ENCODE data around the gene ANTXR1.

Gene ANTXR1

DNA sequence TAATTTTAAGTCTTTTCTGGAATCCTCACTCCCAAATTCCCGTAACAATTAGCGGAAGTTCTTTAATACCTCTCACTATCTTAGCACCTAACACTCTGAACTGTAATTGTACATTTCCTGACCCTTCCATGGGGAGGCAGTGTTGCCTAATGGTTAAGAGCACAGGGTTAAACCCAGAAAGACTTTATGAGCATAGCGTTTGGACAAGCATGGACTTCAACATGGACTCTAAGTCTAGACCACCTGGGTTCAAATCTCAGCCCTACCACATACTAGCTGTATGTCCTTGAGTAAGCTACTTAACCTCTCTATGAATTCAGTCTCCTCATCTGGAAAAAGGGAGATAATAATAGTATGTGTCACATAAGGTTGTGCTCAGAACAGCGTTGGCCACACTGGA is 13.0 kb downstream of the ANTXR1 start:
- Histone ChIP-seq H3K4me1 (ENCODE audit: control insufficient read depth, insufficient read depth, low read depth, low read length) (no peaks in the 10 kb centered on the region), H3K36me3 (ENCODE audit: control insufficient read depth in 1 of 2, insufficient read depth in 2 of 2, low read depth in 1 of 2, low read length in 2 of 2) (peaks cover 0 to 3% of the 10 kb centered on the region in 2 experiments), H4K8ac (ENCODE audit: low read length) (no peak overlapping the region), H3K4ac (ENCODE audit: low read depth in 1 of 2, low read length in 2 of 2) (no peak overlapping the region), H3K9me3 (ENCODE audit: control insufficient read depth, low read length) (no peaks in the 10 kb centered on the region), H2BK12ac (ENCODE audit: low read length in 2 of 2) (no peak overlapping the region), H3K4me2 (ENCODE audit: low read length, poor library complexity, severe bottlenecking) (no peak overlapping the region), H2AK5ac (ENCODE audit: low read length, severe bottlenecking) (no peak overlapping the region), H2BK5ac (ENCODE audit: low read depth, low read length, poor library complexity, severe bottlenecking) (no peak overlapping the region), H2BK15ac (ENCODE audit: low read depth, poor library complexity, severe bottlenecking) (no peak overlapping the region), H3K23ac (ENCODE audit: low read length in 2 of 2) (no peak overlapping the region), H3K79me1 (replicated peaks; ENCODE audit: low read length, poor library complexity, severe bottlenecking) (peaks cover 36% of the 10 kb centered on the region), H2AFZ (ENCODE audit: low read depth, low read length) (no peak overlapping the region), H3K9ac (ENCODE audit: low read length) (no peak overlapping the region), H3K18ac (ENCODE audit: low read depth in 1 of 2, low read length in 2 of 2) (no peak overlapping the region), H3K14ac (ENCODE audit: low read length in 2 of 2) (no peak overlapping the region), H3K4me3 (ENCODE audit: insufficient read depth in 1 of 2, low read depth in 1 of 2, low read length in 2 of 2) (no peak overlapping the region), H3K27ac (ENCODE audit: low read length, poor library complexity, severe bottlenecking) (no peak overlapping the region), H4K91ac (ENCODE audit: low read length) (no peak overlapping the region), H3K27me3 (ENCODE audit: control insufficient read depth in 1 of 2, insufficient read depth in 1 of 2, low read length in 2 of 2) (no peaks in the 10 kb centered on the region), H2BK120ac (ENCODE audit: low read depth, low read length) (no peak overlapping the region)
- WGBS: 75% methylated on average over 4 of the region's 4 CpGs
- peak; percentile 50 for DNase-seq

DNA sequence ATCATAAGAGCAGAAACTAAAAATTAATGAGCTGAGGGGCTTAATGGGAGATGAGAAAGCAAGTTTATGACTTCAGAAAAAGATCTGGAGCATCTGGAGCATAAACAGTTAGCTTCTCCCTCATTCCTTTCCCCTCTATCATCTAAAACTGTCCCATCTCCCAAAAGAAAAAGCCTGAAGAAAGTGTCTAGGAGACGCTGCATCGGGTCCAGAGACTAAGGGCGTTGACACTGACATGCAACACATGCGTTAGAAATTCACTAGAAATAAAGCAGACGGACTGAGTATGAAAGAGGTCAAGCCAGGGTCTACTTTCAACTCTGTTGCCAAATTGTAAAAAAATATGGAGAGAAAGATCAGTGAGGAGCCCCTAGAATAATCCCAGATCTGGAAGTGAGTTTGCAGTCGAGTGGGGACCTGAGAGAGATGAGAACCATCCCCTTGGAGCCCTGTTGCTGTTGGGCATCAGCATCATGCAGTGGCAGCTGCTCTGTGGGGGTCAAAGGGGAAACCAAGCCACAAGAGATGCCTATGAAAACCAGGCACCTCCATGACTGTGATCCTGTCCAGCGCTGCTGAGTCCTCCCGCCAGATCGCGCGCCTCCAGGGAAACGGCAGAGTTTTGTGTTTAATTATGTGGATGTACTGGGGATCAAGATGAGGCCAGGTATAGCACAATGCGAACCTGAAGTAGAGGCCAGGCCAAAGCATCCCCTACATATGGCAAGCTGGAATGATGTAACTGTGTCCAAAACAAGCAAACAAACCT is 13.9 kb downstream of the ANTXR1 start:
- Histone ChIP-seq H4K91ac (ENCODE audit: low read length) (peak overlapping the region; percentile 9), H2BK15ac (ENCODE audit: low read depth, poor library complexity, severe bottlenecking) (no peak overlapping the region), H3K9me3 (ENCODE audit: control insufficient read depth, low read length) (no peaks in the 10 kb centered on the region), H2AFZ (ENCODE audit: low read depth, low read length) (no peak overlapping the region), H3K27me3 (ENCODE audit: control insufficient read depth in 1 of 2, insufficient read depth in 1 of 2, low read length in 2 of 2) (no peaks in the 10 kb centered on the region), H3K4me2 (ENCODE audit: low read length, poor library complexity, severe bottlenecking) (no peak overlapping the region), H3K23ac (ENCODE audit: low read length in 2 of 2) (no peak overlapping the region), H3K36me3 (ENCODE audit: control insufficient read depth in 1 of 2, insufficient read depth in 2 of 2, low read depth in 1 of 2, low read length in 2 of 2) (peaks cover 0 to 3% of the 10 kb centered on the region in 2 experiments), H2BK12ac (ENCODE audit: low read length in 2 of 2) (no peak overlapping the region), H3K18ac (ENCODE audit: low read depth in 1 of 2, low read length in 2 of 2) (peak overlapping the region in 1 of 2 experiments; percentile 11), H3K9ac (ENCODE audit: low read length) (no peak overlapping the region), H3K4me3 (ENCODE audit: insufficient read depth in 1 of 2, low read depth in 1 of 2, low read length in 2 of 2) (no peak overlapping the region), H3K4me1 (ENCODE audit: control insufficient read depth, insufficient read depth, low read depth, low read length) (no peaks in the 10 kb centered on the region), H3K79me1 (replicated peaks; ENCODE audit: low read length, poor library complexity, severe bottlenecking) (peaks cover 37% of the 10 kb centered on the region), H2BK5ac (ENCODE audit: low read depth, low read length, poor library complexity, severe bottlenecking) (no peak overlapping the region), H2AK5ac (ENCODE audit: low read length, severe bottlenecking) (no peak overlapping the region), H2BK120ac (ENCODE audit: low read depth, low read length) (no peak overlapping the region), H4K8ac (ENCODE audit: low read length) (peak overlapping the region; percentile 1), H3K27ac (ENCODE audit: low read length, poor library complexity, severe bottlenecking) (no peak overlapping the region), H3K4ac (ENCODE audit: low read depth in 1 of 2, low read length in 2 of 2) (peak overlapping the region in 1 of 2 experiments; percentile 15), H3K14ac (ENCODE audit: low read length in 2 of 2) (no peak overlapping the region)
- WGBS: 84% methylated on average over 13 of the region's 13 CpGs
- DNase-seq: peak; percentile 24

DNA sequence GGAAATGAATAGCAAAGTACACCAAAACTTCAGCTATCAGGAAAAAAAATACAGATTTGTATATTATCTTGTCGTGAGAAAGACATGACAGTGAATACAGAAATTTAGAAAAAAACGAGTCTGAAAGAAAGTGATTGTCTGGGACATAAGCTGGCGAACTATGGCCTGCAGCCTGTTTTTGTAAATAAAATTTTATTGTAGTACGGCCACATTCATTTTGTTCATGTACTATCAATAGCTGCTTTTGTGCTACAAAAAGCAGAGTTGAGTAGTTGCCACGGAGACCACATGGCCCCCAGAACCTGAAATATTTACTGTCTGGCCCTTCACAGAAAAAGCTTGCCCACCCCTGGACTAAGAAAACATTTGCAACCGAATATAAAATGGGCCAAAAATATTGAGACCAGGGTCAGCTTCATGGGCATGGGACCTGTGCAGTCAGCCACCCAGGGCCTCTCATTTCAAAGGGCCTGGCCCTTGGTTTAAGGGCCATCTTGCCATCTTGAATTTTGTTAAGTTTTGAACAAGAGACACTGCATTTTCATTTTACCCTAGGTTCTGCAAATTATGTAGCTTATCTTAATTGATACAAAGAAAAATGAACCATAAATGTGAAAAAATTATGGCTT is 17.9 kb downstream of the ANTXR1 start:
- Histone ChIP-seq H2BK120ac (ENCODE audit: low read depth, low read length) (no peak overlapping the region), H3K27ac (ENCODE audit: low read length, poor library complexity, severe bottlenecking) (no peak overlapping the region), H2BK5ac (ENCODE audit: low read depth, low read length, poor library complexity, severe bottlenecking) (no peak overlapping the region), H3K4me2 (ENCODE audit: low read length, poor library complexity, severe bottlenecking) (no peak overlapping the region), H4K8ac (ENCODE audit: low read length) (no peak overlapping the region), H2AFZ (ENCODE audit: low read depth, low read length) (no peak overlapping the region), H4K91ac (ENCODE audit: low read length) (no peak overlapping the region), H2BK15ac (ENCODE audit: low read depth, poor library complexity, severe bottlenecking) (no peak overlapping the region), H2BK12ac (ENCODE audit: low read length in 2 of 2) (no peak overlapping the region), H3K18ac (ENCODE audit: low read depth in 1 of 2, low read length in 2 of 2) (no peak overlapping the region), H3K36me3 (ENCODE audit: control insufficient read depth in 1 of 2, insufficient read depth in 2 of 2, low read depth in 1 of 2, low read length in 2 of 2) (peaks cover 0 to 7% of the 10 kb centered on the region in 2 experiments), H2AK5ac (ENCODE audit: low read length, severe bottlenecking) (no peak overlapping the region), H3K9me3 (ENCODE audit: control insufficient read depth, low read length) (no peaks in the 10 kb centered on the region), H3K23ac (ENCODE audit: low read length in 2 of 2) (no peak overlapping the region), H3K4ac (ENCODE audit: low read depth in 1 of 2, low read length in 2 of 2) (no peak overlapping the region), H3K79me1 (replicated peaks; ENCODE audit: low read length, poor library complexity, severe bottlenecking) (peaks cover 34% of the 10 kb centered on the region), H3K9ac (ENCODE audit: low read length) (no peak overlapping the region), H3K4me1 (ENCODE audit: control insufficient read depth, insufficient read depth, low read depth, low read length) (peaks cover 2% of the 10 kb centered on the region), H3K4me3 (ENCODE audit: insufficient read depth in 1 of 2, low read depth in 1 of 2, low read length in 2 of 2) (no peak overlapping the region), H3K27me3 (ENCODE audit: control insufficient read depth in 1 of 2, insufficient read depth in 1 of 2, low read length in 2 of 2) (no peaks in the 10 kb centered on the region), H3K14ac (ENCODE audit: low read length in 2 of 2) (no peak overlapping the region)
- no peak for DNase-seq
- 96% methylated on average over 6 of the region's 6 CpGs for WGBS

DNA sequence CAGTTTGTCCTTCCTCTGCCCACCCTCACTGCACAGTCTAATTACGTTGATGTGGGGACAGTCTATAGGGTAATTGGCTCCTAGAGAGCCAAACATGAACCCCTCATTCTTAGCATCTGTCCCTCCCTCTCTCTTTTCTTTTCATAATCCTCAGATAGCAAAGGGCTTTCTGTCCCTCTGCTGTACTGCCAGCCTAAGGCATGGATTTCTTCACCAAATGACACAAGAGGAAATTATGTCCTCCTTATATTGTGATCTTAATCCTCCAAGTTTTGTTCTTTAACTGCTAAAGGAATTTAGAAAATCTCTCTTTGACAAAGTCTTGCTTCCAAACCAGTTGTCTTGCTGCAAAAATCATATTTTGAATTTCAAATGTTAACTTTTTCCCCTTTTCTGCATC is 18.5 kb downstream of the ANTXR1 start:
- Histone ChIP-seq H3K4me2 (ENCODE audit: low read length, poor library complexity, severe bottlenecking) (no peak overlapping the region), H3K9ac (ENCODE audit: low read length) (no peak overlapping the region), H4K91ac (ENCODE audit: low read length) (no peak overlapping the region), H2BK5ac (ENCODE audit: low read depth, low read length, poor library complexity, severe bottlenecking) (no peak overlapping the region), H2AK5ac (ENCODE audit: low read length, severe bottlenecking) (no peak overlapping the region), H3K27ac (ENCODE audit: low read length, poor library complexity, severe bottlenecking) (no peak overlapping the region), H3K4me3 (ENCODE audit: insufficient read depth in 1 of 2, low read depth in 1 of 2, low read length in 2 of 2) (no peak overlapping the region), H3K9me3 (ENCODE audit: control insufficient read depth, low read length) (no peaks in the 10 kb centered on the region), H2BK120ac (ENCODE audit: low read depth, low read length) (no peak overlapping the region), H3K23ac (ENCODE audit: low read length in 2 of 2) (no peak overlapping the region), H2BK15ac (ENCODE audit: low read depth, poor library complexity, severe bottlenecking) (no peak overlapping the region), H3K14ac (ENCODE audit: low read length in 2 of 2) (no peak overlapping the region), H3K4ac (ENCODE audit: low read depth in 1 of 2, low read length in 2 of 2) (no peak overlapping the region), H3K4me1 (ENCODE audit: control insufficient read depth, insufficient read depth, low read depth, low read length) (peaks cover 2% of the 10 kb centered on the region), H4K8ac (ENCODE audit: low read length) (no peak overlapping the region), H2AFZ (ENCODE audit: low read depth, low read length) (no peak overlapping the region), H3K27me3 (ENCODE audit: control insufficient read depth in 1 of 2, insufficient read depth in 1 of 2, low read length in 2 of 2) (no peaks in the 10 kb centered on the region), H3K36me3 (ENCODE audit: control insufficient read depth in 1 of 2, insufficient read depth in 2 of 2, low read depth in 1 of 2, low read length in 2 of 2) (peaks cover 0 to 7% of the 10 kb centered on the region in 2 experiments), H3K18ac (ENCODE audit: low read depth in 1 of 2, low read length in 2 of 2) (no peak overlapping the region), H2BK12ac (ENCODE audit: low read length in 2 of 2) (no peak overlapping the region), H3K79me1 (replicated peaks; ENCODE audit: low read length, poor library complexity, severe bottlenecking) (peaks cover 33% of the 10 kb centered on the region)
- WGBS: 90% methylated on average over 1 of the region's 1 CpG
- no peak for DNase-seq
